Epithelial cell of esophagus (primary cell): ENCODE data around the gene ELFN2.
"Not testable (repeated sequence)": the region's sequence is repeated elsewhere in the genome, so short reads cannot be mapped to it uniquely, and the experiment has no call there.

Experiments
- DNase-seq: peaks from one replicate; pipeline ENCODE4 v3.0.0; 2010; ENCODE audit warnings: low read depth
- H3K4me3 ChIP-seq: 2 replicates; pipeline ENCODE4 v1.5.1; 2011; ENCODE audit warnings: mild to moderate bottlenecking, low read length, control low read depth
- CTCF ChIP-seq: IDR thresholded peaks from 2 replicates; pipeline ENCODE4 v1.5.1; 2011; ENCODE audit warnings: low read depth, mild to moderate bottlenecking, low read length, control low read depth, inconsistent platforms; ENCODE audit not compliant: insufficient read depth; ENCODE audit errors: missing control alignments

The ELFN2 gene

GRCh38 chr22:37470087-37470445, 42.8 kb upstream of the ELFN2 start:
- DNase-seq, result no peak
- no peak for TF ChIP-seq CTCF
- H3K4me3 ChIP-seq, result no peak overlapping the region

- TF ChIP-seq CTCF, result no peak
- no peak overlapping the region for H3K4me3 ChIP-seq
- DNase-seq, result no peak
Observed at GRCh38 chr22:37469416-37470086, 42.3 kb upstream of the ELFN2 start.

- H3K4me3 ChIP-seq, DNase-seq: not testable (repeated sequence)
Observed at GRCh38 chr22:37468201-37468695, 41.0 kb upstream of the ELFN2 start.

- no peak for TF ChIP-seq CTCF
- DNase-seq, result no peak
- no peak overlapping the region for H3K4me3 ChIP-seq
Observed at GRCh38 chr22:37467391-37467955, 40.2 kb upstream of the ELFN2 start.

- no peak for DNase-seq
- no peak overlapping the region for H3K4me3 ChIP-seq
- TF ChIP-seq CTCF, result no peak
Observed at GRCh38 chr22:37464181-37464580, 36.9 kb upstream of the ELFN2 start.

- no peak for TF ChIP-seq CTCF
- peak; percentile 52 for DNase-seq
- H3K4me3 ChIP-seq, result no peak overlapping the region
Observed at GRCh38 chr22:37462983-37463382, 35.7 kb upstream of the ELFN2 start.

- H3K4me3 ChIP-seq, result no peak overlapping the region
- DNase-seq, result no peak
- TF ChIP-seq CTCF, result no peak
Observed at GRCh38 chr22:37462436-37462835, 35.2 kb upstream of the ELFN2 start.
